Hematopoietic multipotent progenitor cell (in vitro differentiated cells): ENCODE measurements around the gene CBLC. TPM values are rescaled to one million over a fixed set of nuclear protein-coding genes. Genes with fewer than 3 reads are reported as not detected.

ENCODE experiments used
- DNase-seq, 3 donors: peaks; one replicate each; pipeline ENCODE4 v3.0.0-alpha.2; 2011 to 2015; ENCODE audit warnings: low read depth in 2 of 3, low spot score in 2 of 3
- small RNA-seq: library from RNA; depleted of rRNA; stranded (forward); fragments of <200 nt; gene quantifications from one replicate; pipeline ENCODE3, GENCODE V24; 2012
- total RNA-seq: library from RNA; depleted of rRNA; stranded (reverse); fragments of >200 nt; gene quantifications from one replicate; pipeline ENCODE4 v1.2.3, GENCODE V29; 2012

The CBLC gene
- total RNA-seq, 1 donor: 0.54 TPM

DNA sequence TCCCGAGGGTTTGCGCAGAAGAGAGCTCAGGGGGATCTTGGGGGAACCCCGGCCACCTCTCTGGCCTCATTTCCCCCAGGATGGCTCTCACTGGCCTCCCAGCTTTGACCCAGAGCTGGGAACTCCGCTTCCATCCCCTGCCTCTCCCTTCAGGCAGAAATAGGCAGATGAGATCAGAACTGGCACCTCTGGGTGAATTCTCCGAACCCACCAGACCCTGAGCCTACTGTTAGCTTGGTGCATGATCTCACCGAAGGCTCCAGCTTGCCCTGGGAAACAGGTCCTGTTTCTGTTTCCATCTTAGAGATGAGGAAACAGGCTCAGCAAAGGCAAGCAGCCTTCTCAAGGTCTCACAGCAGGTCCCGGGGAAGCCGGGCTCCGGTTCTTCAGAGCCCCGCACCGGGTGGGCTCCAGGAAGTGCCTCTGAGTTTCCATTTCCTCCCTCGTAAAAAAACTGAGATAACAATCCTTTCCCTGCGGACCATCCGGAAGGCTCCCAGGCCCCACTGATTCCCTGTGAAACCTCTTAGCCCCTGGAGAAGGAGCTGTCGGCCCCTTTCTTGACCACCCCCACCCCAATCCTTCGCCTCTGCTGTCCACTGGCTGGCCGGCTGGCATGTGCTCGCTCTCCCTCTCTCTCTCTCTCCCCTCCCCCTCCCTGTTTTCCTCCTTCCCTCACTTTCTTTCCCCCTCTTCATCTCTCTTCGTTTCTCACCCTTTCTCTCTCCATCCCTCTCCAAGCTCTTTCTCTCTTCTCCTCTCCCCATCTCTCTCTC, 70.5 kb downstream of the CBLC start:
- DNase-seq: no peak

DNA sequence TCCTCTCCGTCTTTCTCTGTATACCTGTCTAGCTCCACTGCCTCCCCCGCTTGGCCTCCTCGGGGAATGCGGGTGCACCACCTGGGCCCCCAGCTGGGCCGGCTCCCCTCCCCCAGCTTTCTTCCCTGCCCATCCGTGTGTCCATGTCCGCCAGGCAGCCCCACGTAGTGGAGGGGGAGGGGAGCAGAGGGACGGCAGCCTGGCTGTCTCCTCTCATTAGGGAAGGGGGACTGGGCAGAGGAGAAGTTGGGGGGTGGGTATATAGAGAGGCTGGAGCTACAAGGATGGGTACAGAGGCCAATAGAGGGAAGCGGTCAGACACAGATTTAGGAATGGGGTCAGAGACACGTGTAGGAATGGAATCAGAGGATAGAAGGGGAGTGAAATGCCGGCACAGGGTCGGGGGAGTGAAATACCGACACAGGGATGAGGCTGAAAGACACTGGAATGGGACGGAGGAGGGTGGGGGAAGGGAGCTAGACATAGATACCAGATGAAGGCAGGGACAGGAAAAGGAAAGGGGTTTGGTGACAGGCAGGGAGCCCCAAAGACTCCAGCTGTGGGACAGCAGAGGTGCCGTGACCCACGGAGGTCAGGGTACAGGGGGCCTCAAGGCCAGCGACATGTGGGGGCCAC, 71.2 kb downstream of the CBLC start:
- no peak for DNase-seq

Small RNAs within 50 kb of the gene (small RNA-seq; reads per million reads assigned to genes)
- not detected for gene RF00156

Other genes with a start within 250 kb of the CBLC start
- not detected for gene CEACAM20, start 248.2 kb upstream of the CBLC start, total RNA-seq
- gene IGSF23, start 164.3 kb upstream of the CBLC start, total RNA-seq: not detected
- 29.9 TPM for gene PVR, start 134.0 kb upstream of the CBLC start, total RNA-seq
- gene CEACAM19, start 106.4 kb upstream of the CBLC start, total RNA-seq: 1.6 TPM
- not detected for gene CEACAM16, start 78.7 kb upstream of the CBLC start, total RNA-seq
- gene BCL3, start 29.2 kb upstream of the CBLC start, total RNA-seq: 31.0 TPM
- 8.6 TPM for gene BCAM, start 31.2 kb downstream of the CBLC start, total RNA-seq
- gene NECTIN2, start 68.4 kb downstream of the CBLC start, total RNA-seq: 79.4 TPM
- gene TOMM40, start 113.4 kb downstream of the CBLC start, total RNA-seq: 57.6 TPM
- 6.2 TPM for gene APOE, start 127.9 kb downstream of the CBLC start, total RNA-seq
- 3.0 TPM for gene APOC1, start 136.7 kb downstream of the CBLC start, total RNA-seq
- gene APOC4, start 164.3 kb downstream of the CBLC start, total RNA-seq: not detected
- gene APOC2, start 168.2 kb downstream of the CBLC start, total RNA-seq: 0.27 TPM
- 49.8 TPM for gene CLPTM1, start 177.5 kb downstream of the CBLC start, total RNA-seq
- 25.6 TPM for gene RELB, start 223.6 kb downstream of the CBLC start, total RNA-seq